Fibroblast of the aortic adventitia (primary cell): ENCODE measurements around the gene RGS7. TPM values are rescaled to one million over a fixed set of nuclear protein-coding genes. Genes with fewer than 3 reads are reported as not detected.

Experiments
- DNase-seq: peaks from one replicate; pipeline ENCODE4 v3.0.0-alpha.2; 2010; ENCODE audit warnings: low read depth
- H3K4me3 ChIP-seq: 2 replicates; pipeline ENCODE4 v1.5.1; 2011; ENCODE audit warnings: low read depth, mild to moderate bottlenecking, control low read depth, low read length, moderate library complexity
- CTCF ChIP-seq: IDR thresholded peaks from 2 replicates; pipeline ENCODE4 v1.5.1; 2011; ENCODE audit warnings: mild to moderate bottlenecking, low read length, control low read depth, inconsistent platforms; ENCODE audit not compliant: insufficient read depth
- total RNA-seq: library from RNA; depleted of rRNA; stranded (reverse); fragments of >200 nt; gene quantifications from 2 replicates; pipeline ENCODE4 v1.2.3, GENCODE V29; 2012; ENCODE audit warnings: low replicate concordance

RGS7 gene
- total RNA-seq, 1 donor = 0.63 TPM

- H3K4me3 ChIP-seq = no peak overlapping the region
- DNase-seq = no peak
- no peak for TF ChIP-seq CTCF
These were observed 144.4 kb downstream of the RGS7 start for GRCh38 chr1:241212628-241213027.

- no peak for TF ChIP-seq CTCF
- DNase-seq = no peak
- H3K4me3 ChIP-seq = no peak overlapping the region
These were observed 148.1 kb downstream of the RGS7 start for GRCh38 chr1:241208910-241209379.

- DNase-seq = no peak
- TF ChIP-seq CTCF = no peak
- H3K4me3 ChIP-seq = no peak overlapping the region
These were observed 153.2 kb downstream of the RGS7 start for GRCh38 chr1:241203817-241204216.

- no peak for DNase-seq
- no peak overlapping the region for H3K4me3 ChIP-seq
- TF ChIP-seq CTCF = no peak
These were observed 154.6 kb downstream of the RGS7 start for GRCh38 chr1:241202401-241202800.

- TF ChIP-seq CTCF = no peak
- no peak for DNase-seq
These were observed 170.3 kb downstream of the RGS7 start for GRCh38 chr1:241186716-241187115.

GRCh38 chr1:241181971-241182370 lies 175.0 kb downstream of the RGS7 start:
- H3K4me3 ChIP-seq = no peak overlapping the region
- no peak for TF ChIP-seq CTCF
- no peak for DNase-seq

More at GRCh38 chr1:241186716-241187115, 170.3 kb downstream of the RGS7 start:
- no peak overlapping the region for H3K4me3 ChIP-seq

GRCh38 chr1:241181471-241181870 lies 175.5 kb downstream of the RGS7 start:
- DNase-seq = no peak
- H3K4me3 ChIP-seq = no peak overlapping the region
- no peak for TF ChIP-seq CTCF
